ENCODE results near the gene SLAIN2.

DNA sequence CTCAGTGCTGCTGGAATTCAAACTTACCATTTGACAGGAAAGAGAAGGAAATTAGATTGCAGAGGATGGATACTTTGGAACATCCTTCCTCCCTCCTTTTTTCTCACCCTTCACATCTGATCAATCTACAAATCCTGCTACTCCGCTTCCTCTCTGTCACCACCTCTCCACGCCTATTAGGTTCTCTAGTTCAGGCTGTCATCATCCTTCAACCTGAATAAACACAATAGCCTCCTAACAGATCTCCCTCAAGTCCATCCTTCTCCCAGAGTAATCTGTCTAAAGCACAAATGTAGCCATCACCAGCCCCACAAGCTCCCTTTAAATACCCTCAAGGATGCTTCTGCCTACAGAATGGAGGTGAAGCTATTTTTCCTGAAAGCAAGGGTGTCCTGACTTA is 20.0 kb upstream of the SLAIN2 start:
- no peak for TF ChIP-seq POLR2A (IDR thresholded peaks at IDR 0.05; ENCODE audit: low read depth, low read length)
- TF ChIP-seq POLR2AphosphoS5 (IDR thresholded peaks at IDR 0.05; ENCODE audit: low read depth, low read length) = no peak

Measured in GM12892 (cell line).